HCT116 (cell line): ENCODE measurements around the gene NGRN. TPM values are rescaled to one million over a fixed set of nuclear protein-coding genes. Genes with fewer than 3 reads are reported as not detected.

ENCODE experiments used
- ATAC-seq: fragments of 200-7000 bp; cut with Tn5 transposase; 2 replicates; pipeline ENCODE4 v1.9.1; 2020; ENCODE audit warnings: mild to moderate bottlenecking, moderate library complexity
- BruUV-seq: library from RNA; stranded (reverse); fragments of 400-500 nt; replicated peaks from 2 replicates; lab custom pipeline; 2021; lab: Mats Ljungman, UMichigan
- CTCF ChIA-PET: fragments of 300-600 bp; sonication (Branson Sonifier 250); formaldehyde crosslinking; loops from one replicate; lab custom pipeline; 2021; ENCODE audit warnings: antibody characterized with exemption; lab: Charles Lee
- POLR2A ChIA-PET: fragments of 300-600, 350-600 bp; sonication (Branson Sonifier 250); formaldehyde crosslinking; loops from one replicate; lab custom pipeline; 2021; ENCODE audit warnings: antibody characterized with exemption; lab: Charles Lee
- RAD21 ChIA-PET, 2 experiments: fragments of 300-600 bp; sonication (Branson Sonifier 250); formaldehyde crosslinking; loops; one replicate each; lab custom pipeline; 2023; ENCODE audit warnings: low total read pairs in 2 of 2; ENCODE audit not compliant: uncharacterized antibody in 2 of 2, unreplicated experiment in 2 of 2, low non-redundant PET in 1 of 2; lab: Charles Lee
- DNase-seq: peaks from one replicate; pipeline ENCODE4 v3.0.0-alpha.2; 2010; ENCODE audit warnings: low read depth, low spot score
- H2AFZ ChIP-seq: fragments of 200-600 bp; shearing (Covaris generic), sonication (generic); 2 replicates; pipeline ENCODE4 v1.6.1; 2017; ENCODE audit warnings: low read depth, mixed run types, mixed read lengths, antibody characterized with exemption, low read length; ENCODE audit not compliant: poor library complexity, severe bottlenecking
- H3K27ac ChIP-seq: 2 replicates; pipeline ENCODE4 v1.5.1; 2012; ENCODE audit warnings: low read depth, low read length
- H3K27me3 ChIP-seq: fragments of 200-600 bp; sonication (generic); 2 replicates; pipeline ENCODE4 v1.6.1; 2016; ENCODE audit warnings: mixed run types, low read length, mixed read lengths; ENCODE audit not compliant: insufficient read depth
- H3K36me3 ChIP-seq, 2 experiments: fragments of 200-500 bp in 1 of 2; fragments of 200-600 bp in 1 of 2; sonication (Bioruptor generic) in 1 of 2; sonication (generic) in 1 of 2; 2 replicates each; pipeline versions ENCODE4 v1.5.1 to v1.6.1; 2014 to 2016; ENCODE audit warnings: low read length in 2 of 2, inconsistent platforms in 1 of 2, mixed read lengths in 1 of 2, mixed run types in 1 of 2; ENCODE audit not compliant: insufficient read depth in 2 of 2, control insufficient read depth in 1 of 2
- H3K4me1 ChIP-seq, 2 experiments: fragments of 200-600 bp in 1 of 2; sonication (generic) in 1 of 2; 2 replicates each; pipeline versions ENCODE4 v1.5.1 to v1.6.1; 2012 to 2017; ENCODE audit warnings: low read length in 2 of 2, inconsistent platforms in 1 of 2, mild to moderate bottlenecking in 1 of 2, mixed read lengths in 1 of 2, mixed run types in 1 of 2, moderate library complexity in 1 of 2; ENCODE audit not compliant: insufficient read depth in 2 of 2, control insufficient read depth in 1 of 2
- H3K4me2 ChIP-seq: fragments of 200-600 bp; sonication (generic); 2 replicates; pipeline ENCODE4 v1.6.1; 2017; ENCODE audit warnings: mixed run types, low read length, mixed read lengths
- H3K4me3 ChIP-seq, 2 experiments: fragments of 200-600 bp in 1 of 2; sonication (generic) in 1 of 2; replicated peaks in 1 of 2; 2 replicates each; pipeline ENCODE4 v1.5.1; 2011 to 2016; ENCODE audit warnings: low read length in 2 of 2, control low read depth in 1 of 2, low read depth in 1 of 2, mild to moderate bottlenecking in 1 of 2, mixed read lengths in 1 of 2, mixed run types in 1 of 2
- H3K79me2 ChIP-seq: fragments of 200-600 bp; sonication (generic); 2 replicates; pipeline ENCODE4 v1.6.1; 2017; ENCODE audit warnings: mild to moderate bottlenecking, mixed run types, low read length, moderate library complexity, mixed read lengths; ENCODE audit not compliant: insufficient read depth
- H3K9ac ChIP-seq: fragments of 200-600 bp; sonication (generic); 2 replicates; pipeline ENCODE4 v1.6.1; 2016; ENCODE audit warnings: low read length, mixed read lengths
- H3K9me2 ChIP-seq: fragments of 200-600 bp; sonication (generic), shearing (Covaris generic); 2 replicates; pipeline ENCODE4 v1.6.1; 2017; ENCODE audit warnings: mixed run types, mild to moderate bottlenecking, moderate library complexity; ENCODE audit not compliant: insufficient read depth
- H3K9me3 ChIP-seq, 2 experiments: fragments of 200-500 bp in 1 of 2; fragments of 200-600 bp in 1 of 2; sonication (Bioruptor generic) in 1 of 2; sonication (generic) in 1 of 2; 2 replicates each; pipeline ENCODE4 v1.6.1; 2014 to 2017; ENCODE audit warnings: low read length in 2 of 2, mixed read lengths in 2 of 2, inconsistent platforms in 1 of 2, low read depth in 1 of 2, mild to moderate bottlenecking in 1 of 2, mixed run types in 1 of 2, moderate library complexity in 1 of 2; ENCODE audit not compliant: control insufficient read depth in 1 of 2, insufficient read depth in 1 of 2
- H4K20me1 ChIP-seq: fragments of 200-600 bp; sonication (generic), shearing (Covaris generic); 2 replicates; pipeline ENCODE4 v1.6.1; 2017; ENCODE audit warnings: mixed run types, mild to moderate bottlenecking, moderate library complexity; ENCODE audit not compliant: insufficient read depth
- CTCF ChIP-seq, 3 experiments: fragments of 200-600 bp in 1 of 3; sonication (generic) in 1 of 3; IDR thresholded peaks in 2 of 3; conservative IDR thresholded peaks in 1 of 3; 2 replicates each; pipeline ENCODE4 v1.5.1; 2012 to 2017; ENCODE audit warnings: low read depth in 2 of 3, low read length in 2 of 3, antibody characterized with exemption in 1 of 3, borderline replicate concordance in 1 of 3, control low read depth in 1 of 3, mild to moderate bottlenecking in 1 of 3, mixed read lengths in 1 of 3, mixed run types in 1 of 3, moderate library complexity in 1 of 3; ENCODE audit not compliant: insufficient read depth in 1 of 3
- ELF1 ChIP-seq: IDR thresholded peaks from 2 replicates; pipeline ENCODE4 v1.6.1; 2012; ENCODE audit warnings: low read depth, borderline replicate concordance
- EZH2 ChIP-seq: fragments of 200-600 bp; sonication (generic); IDR thresholded peaks from 2 replicates; pipeline ENCODE4 v1.6.1; 2017; ENCODE audit warnings: antibody characterized with exemption, mixed run types
- RAD21 ChIP-seq: IDR thresholded peaks from 2 replicates; pipeline ENCODE4 v1.6.1; 2012; ENCODE audit warnings: low read depth, mild to moderate bottlenecking
- REST ChIP-seq: IDR thresholded peaks from 2 replicates; pipeline ENCODE4 v1.6.1; 2012; ENCODE audit warnings: low read depth
- intact Hi-C: fragments of 100-400 bp; cut with micrococcal nuclease; formaldehyde crosslinking; loops from 2 replicates; pipeline ENCODE4 v1.10.0; 2022
- total RNA-seq: library from RNA; stranded (reverse); gene quantifications from one replicate; pipeline ENCODE4 v1.2.1, GENCODE V29; 2021; ENCODE audit not compliant: unreplicated experiment

The NGRN gene
- total RNA-seq, 1 experiment from 2014 or later = 72.7 TPM

GRCh38 chr15:90300988-90301706 lies 35.7 kb downstream of the NGRN start:
- TF ChIP-seq ELF1 = no peak; the same call in 1 of the 2 replicates
- peak; percentile 27 for TF ChIP-seq RAD21
- no peak for TF ChIP-seq REST
- no peak for TF ChIP-seq EZH2
- TF ChIP-seq CTCF (IDR thresholded peaks at IDR 0.05 in 2 of 3, conservative IDR thresholded peaks at IDR 0.05 in 1 of 3; ENCODE audit: borderline replicate concordance in 1 of 3, insufficient read depth in 1 of 3, low read depth in 2 of 3, low read length in 2 of 3) = peak; percentile 53 to 95 (median 92); a peak in 5 of 6 replicates
- TF ChIP-seq, all 23 proteins: peak for 2
- Histone ChIP-seq H3K9me2 (no peaks in the 10 kb centered on the region), H3K4me3 (0 out of 4 replicates have a peak overlapping the region, but pooled peaks of 1 of the 2 experiments have one; percentile 14), H3K36me3 (no peaks in the 10 kb centered on the region), H3K27me3 (no peaks in the 10 kb centered on the region), H4K20me1 (no peaks in the 10 kb centered on the region), H2AFZ (peak overlapping the region; percentile 66), H3K4me1 (peaks cover 0 to 8% of the 10 kb centered on the region in 2 experiments; a peak in 3 of 4 replicates), H3K9me3 (no peaks in the 10 kb centered on the region), H3K4me2 (peak overlapping the region; percentile 65), H3K79me2 (no peaks in the 10 kb centered on the region), H3K27ac (peak overlapping the region; percentile 5; the same call in 1 of the 2 replicates), H3K9ac (no peak overlapping the region)
- peak; percentile 47 for DNase-seq
- intact Hi-C loops = no loop called here
- ChIA-PET RAD21 (no interaction called here), CTCF (interaction anchor here (0.8 to 2.3 kb wide), 13 partner anchors 8 to 633 kb away, joined by 3 to 11 read pairs (median 5); partner anchors contain the start of genes HDDC3 and UNC45A), POLR2A (interaction anchor here (0.9 kb wide), 1 partner anchor 10 kb away, joined by 3 read pairs; no protein-coding TSS in a partner anchor)
- peak; percentile 98 for ATAC-seq
- no TSS peak for BruUV-seq
